GM18861 (cell line): ENCODE measurements around the gene NPR2.

Experiments used
- ATAC-seq: cut with Tn5 transposase; IDR thresholded peaks from one replicate; pipeline ENCODE4 v1.9.1; 2021; ENCODE audit not compliant: unreplicated experiment

The NPR2 gene

DNA sequence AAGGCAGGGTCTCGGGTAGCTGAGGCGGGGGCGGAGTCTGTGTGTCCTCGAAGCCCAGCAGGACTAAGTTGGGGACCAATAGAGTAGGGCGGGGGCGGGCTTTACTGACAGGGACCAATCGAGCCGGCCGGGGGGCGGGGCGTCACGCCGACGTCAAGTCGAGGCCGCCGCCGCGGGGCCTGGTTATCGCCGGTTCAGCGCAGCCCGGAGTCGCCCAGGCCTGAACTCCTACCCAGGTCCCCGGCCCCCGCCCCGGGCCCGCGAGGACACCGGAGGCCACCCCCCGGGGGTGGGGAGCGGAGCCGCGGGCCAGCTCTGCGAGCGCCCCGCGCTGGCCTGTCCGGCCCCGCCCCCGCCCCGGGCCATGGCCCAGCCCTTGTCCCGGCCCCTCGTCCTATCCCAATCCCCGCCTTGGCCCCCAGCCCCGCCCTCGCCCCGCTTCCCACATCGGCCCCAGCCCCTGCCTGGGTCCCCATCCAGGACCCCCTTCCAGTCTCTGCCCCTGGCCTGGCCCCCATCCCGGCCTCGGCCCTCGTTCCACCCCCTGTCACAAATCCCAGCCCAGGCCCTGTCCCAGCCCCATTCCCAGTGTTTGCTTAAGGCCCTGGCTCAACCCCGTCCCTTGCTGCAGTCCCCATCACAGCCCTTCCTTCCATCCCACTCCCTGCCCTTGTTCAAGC is 37.8 kb downstream of the NPR2 start, which contains the start of gene TMEM8B:
Gene TMEM8B (plus strand): TSS at position 145 of the 680 bp plus-strand sequence. CDS start 220 bp downstream, at position 365.
- ATAC-seq = peak; percentile 49

GRCh38 chr9:35829764-35830096 is 38.3 kb downstream of the NPR2 start:
- ATAC-seq = no peak

- no peak for ATAC-seq
These were observed 39.6 kb downstream of the NPR2 start for GRCh38 chr9:35831040-35831439.

DNA sequence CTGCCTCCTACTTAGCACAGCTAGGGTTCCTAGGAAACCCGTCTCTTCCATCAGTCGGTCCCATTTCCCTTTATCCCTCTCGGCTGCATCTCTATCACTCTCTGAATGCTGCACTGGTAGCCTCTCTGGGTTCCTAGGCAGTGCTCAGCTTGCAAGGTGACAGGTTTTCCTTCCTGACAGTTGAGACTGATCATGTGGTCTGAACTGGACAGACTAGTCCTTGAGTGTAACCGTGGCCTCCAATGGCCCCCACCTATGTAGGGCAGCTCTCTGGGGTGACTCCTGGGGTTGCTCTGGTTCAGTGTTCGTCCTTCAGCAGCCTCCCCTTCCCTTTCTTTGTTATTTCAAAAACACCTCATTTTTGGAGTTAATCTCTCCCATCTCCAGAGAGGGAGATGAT is 41.4 kb downstream of the NPR2 start:
- ATAC-seq = no peak

GRCh38 chr9:35834260-35835215 is 43.1 kb downstream of the NPR2 start:
- ATAC-seq = no peak

GRCh38 chr9:35835216-35835632 is 43.8 kb downstream of the NPR2 start:
- no peak for ATAC-seq

DNA sequence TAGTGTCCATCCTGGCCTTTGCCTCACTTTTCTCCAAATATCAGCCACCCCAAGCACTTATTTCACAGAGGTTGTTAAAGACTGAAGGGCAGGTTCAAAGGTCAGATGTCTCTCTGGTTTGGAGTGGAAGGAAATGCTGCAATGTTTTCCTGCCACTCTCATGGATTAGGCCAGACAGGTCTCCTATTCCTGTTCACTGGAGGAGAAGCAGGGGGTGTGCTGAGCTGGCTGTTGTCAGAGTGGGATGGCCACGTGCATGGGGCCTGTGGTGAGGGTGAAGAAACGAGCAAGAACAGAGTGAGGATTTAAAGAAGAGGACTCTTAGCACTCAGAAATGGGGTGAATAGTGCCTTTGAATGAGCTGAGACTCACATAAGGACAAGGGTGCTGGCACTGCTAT is 44.4 kb downstream of the NPR2 start:
- no peak for ATAC-seq

GRCh38 chr9:35836595-35836994 is 45.2 kb downstream of the NPR2 start:
- ATAC-seq = no peak

DNA sequence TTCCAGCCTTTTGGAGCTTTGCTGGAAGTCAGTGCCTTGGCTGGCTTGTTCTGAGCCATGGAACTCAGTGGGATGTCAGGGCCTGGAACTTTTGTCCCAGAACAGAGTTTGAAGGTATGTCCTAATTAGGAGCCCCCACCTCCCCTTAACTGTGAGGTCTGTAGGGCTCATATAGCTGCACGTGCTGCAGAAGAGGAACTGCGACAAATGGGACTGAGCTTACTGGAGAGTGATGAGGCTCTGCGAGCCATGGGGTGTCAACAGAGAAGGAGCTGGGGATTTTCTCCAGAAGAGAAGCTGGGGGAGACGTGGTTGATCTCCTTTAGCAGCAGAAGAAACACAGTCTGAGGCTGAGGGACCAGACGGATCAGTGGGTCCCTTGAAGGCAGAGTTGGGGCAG is 48.5 kb downstream of the NPR2 start:
- ATAC-seq = no peak

DNA sequence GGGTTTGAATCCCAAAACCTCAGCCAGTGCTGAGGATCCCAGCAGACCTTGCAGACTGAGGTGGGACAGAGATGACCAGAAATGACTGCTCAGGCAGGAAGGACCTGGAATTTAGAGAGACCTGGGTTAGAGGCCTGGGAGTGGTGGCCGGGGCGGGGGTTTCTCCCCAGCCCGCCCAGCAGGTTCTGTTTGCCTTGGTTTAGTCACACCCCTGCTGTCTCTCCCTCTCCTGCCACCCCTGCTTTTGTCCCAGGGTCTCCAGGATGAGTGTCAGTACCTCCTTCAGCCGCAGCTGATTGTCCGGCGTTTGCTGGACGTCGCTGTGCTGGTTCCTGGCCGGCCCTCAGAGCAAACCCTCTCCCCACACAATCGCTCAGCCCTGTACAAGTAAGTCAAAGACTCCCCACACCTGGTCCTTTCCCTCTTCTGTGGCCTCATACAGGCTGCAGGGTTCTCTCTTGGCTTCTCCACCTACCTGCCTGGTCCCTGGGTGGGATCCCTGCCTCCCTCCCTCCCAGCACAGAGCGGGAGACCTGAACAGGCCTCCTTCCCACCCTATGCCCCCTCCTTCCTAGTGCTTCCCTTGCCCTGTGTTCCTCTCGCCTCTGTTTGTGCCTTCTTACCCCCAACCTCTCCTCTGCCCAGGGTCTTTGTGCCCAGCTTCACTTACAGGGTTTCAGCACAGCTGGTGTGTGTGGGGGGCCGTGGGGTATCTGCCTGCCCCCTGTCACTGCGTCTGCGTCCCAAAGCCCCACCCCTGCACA is 49.7 kb downstream of the NPR2 start:
- ATAC-seq = no peak

DNA sequence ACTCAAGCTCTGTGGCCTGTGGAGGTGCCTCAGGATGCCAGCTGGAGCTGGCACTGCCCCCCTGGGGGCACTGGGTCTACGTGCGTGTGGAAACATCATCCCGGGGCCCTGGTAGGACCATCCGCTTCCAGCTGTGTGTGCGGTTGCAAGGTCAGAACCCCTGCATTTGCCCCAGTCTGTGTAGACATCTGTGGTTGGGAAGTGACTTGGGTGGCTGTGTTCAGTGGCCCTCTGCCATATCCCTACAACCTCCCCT is 50.2 kb downstream of the NPR2 start:
- ATAC-seq = no peak

DNA sequence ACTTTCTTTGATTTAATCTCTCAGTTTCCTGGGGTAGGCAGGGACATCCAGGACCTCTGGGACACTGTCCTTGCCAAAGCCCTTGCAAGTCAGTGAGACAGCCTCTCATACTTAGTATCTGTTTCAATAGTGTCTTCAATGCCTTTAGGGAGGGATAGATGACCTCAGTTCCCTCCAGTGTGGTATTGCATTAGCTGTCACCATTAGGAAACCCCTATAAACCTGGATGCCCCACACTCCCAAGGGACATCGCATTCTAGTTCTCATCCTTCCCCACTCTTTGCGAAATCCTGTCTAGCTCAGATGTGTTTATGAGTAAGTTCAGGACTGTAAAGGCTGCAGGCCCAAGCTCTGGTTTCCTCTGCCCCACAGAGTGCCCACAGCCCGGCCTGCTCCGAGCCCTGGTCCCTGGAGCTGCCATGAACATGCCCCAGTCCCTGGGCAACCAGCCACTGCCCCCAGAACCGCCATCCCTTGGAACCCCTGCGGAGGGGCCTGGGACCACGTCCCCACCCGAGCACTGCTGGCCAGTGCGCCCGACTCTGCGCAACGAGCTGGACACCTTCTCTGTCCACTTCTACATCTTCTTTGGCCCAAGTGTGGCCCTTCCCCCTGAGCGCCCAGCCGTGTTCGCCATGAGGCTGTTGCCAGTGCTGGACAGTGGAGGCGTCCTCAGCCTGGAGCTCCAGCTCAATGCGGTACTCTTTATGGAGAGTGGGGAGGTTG is 50.8 kb downstream of the NPR2 start:
- ATAC-seq = no peak

DNA sequence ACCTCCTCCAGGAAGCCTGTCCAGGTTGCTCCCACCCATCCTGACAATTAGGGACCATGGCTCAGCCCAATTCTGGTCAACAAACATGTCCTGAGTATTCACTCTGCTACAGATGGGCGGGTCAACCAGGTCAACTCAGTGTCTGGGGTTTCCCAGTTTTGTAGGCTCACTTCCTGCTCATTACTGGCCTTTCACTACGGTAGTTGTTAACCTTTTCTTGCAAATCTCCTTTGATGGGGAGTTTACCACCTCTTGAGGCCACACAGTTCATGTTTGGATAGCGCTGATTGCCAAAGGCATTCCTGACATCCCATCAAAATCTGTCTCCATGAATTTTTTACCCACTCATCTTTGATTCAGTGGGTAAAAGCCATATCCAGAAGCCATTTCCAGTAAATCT is 51.4 kb downstream of the NPR2 start:
- ATAC-seq = peak; percentile 65

- ATAC-seq = no peak
These were observed 53.4 kb downstream of the NPR2 start for GRCh38 chr9:35844628-35845270.

- no peak for ATAC-seq
These were observed 54.7 kb downstream of the NPR2 start for GRCh38 chr9:35845824-35846771.

DNA sequence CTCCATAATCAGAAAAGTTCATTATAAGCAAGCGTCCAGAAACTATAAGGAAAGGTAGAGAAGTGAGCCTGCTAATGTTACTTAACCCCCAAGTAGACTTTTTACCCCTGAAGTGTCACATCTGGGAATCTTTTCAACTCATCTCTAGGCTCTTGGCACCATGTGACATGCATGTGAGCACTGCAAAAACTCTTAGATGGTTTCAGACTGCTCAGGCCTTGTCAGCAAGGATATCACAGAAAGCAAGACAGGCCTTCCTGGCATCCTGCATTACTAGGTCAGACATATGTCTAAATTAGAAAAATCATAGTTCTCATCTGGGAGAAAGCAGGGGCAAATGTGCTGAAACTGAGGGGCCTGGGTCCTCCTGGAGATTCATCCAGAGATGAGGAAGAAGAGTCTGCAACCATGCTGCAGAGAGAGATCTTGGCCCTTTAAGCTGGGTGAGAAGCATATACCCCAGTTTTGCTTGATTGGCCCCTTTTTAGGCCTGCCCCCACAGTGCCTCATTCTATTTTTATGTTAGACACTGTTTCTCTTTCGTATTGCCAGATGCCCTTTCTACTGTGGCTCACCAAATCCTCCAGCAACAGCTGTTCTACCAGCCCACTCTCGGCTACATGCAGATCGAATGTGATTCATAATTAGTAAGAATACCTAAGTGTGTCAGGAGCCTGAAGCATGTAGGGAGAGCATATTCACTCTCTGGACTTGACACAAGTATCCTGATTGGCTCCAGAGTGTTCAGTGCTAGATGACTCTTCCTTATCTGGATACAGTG is 56.6 kb downstream of the NPR2 start:
- peak; percentile 89 for ATAC-seq

- no peak for ATAC-seq
These were observed 61.0 kb downstream of the NPR2 start for GRCh38 chr9:35852267-35852815.
